ENCODE results near the gene NAP1L1.
A peak's percentile ranks its signal among the peaks of the same experiment; 100 is the strongest.

NAP1L1 gene

DNA sequence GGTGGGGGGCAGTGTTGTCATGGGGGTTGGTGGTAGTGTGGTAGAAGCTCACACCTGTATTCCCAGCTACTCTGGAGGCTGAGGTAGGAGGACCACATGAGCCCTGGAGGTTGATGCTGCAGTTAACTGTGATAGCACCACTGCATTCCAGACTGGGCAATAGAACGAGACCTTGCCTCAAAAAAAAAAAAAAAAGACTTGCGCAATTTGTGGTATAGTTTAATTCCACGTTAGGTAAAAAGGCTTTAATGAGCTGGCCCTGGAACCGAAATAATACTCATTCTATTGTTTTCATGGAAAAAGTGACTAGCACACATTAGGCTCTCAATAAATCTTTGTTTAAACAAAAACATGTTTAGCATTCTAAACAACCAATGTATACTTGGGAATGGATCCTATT, 25.4 kb upstream of the NAP1L1 start:
- no peaks in the 10 kb centered on the region for H3K9me3 ChIP-seq (ENCODE audit: control insufficient read depth in 2 of 2, low read length in 2 of 2)
- no peak overlapping the region for H3K9ac ChIP-seq (ENCODE audit: low read length in 2 of 2)
- H3K4me1 ChIP-seq (ENCODE audit: control insufficient read depth, insufficient read depth, low read length), result no peaks in the 10 kb centered on the region
- H3K27ac ChIP-seq (ENCODE audit: low read length), result no peak overlapping the region
- H3K27me3 ChIP-seq (ENCODE audit: control insufficient read depth in 1 of 2, insufficient read depth in 2 of 2, low read length in 2 of 2), result no peaks in the 10 kb centered on the region
- H3K4me3 ChIP-seq (ENCODE audit: low read length in 2 of 2), result no peak overlapping the region
- no peaks in the 10 kb centered on the region for H3K36me3 ChIP-seq (ENCODE audit: control insufficient read depth in 2 of 2, insufficient read depth in 2 of 2, low read length in 2 of 2)

DNA sequence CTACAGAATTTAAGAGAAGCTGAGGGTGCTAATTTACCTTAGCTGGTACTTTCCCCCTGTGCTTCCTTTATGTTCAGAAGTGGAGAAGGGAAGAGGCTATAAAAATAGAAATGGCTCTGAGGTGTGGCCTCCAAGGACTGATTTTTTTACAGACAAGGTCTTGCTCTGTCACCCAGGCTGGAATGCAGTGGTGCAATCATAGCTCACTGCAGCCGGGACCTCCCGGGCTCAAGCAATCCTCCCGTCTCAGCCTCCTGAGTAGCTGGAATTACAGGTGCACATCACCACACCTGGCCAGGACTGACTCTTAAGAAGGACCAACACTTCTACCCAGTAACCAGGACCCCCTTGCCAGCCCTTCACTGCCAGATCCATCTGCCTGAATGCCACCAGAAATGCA, 23.9 kb upstream of the NAP1L1 start:
- Histone ChIP-seq H3K4me1 (ENCODE audit: control insufficient read depth, insufficient read depth, low read length) (no peaks in the 10 kb centered on the region), H3K36me3 (ENCODE audit: control insufficient read depth in 2 of 2, insufficient read depth in 2 of 2, low read length in 2 of 2) (no peaks in the 10 kb centered on the region), H3K27me3 (ENCODE audit: control insufficient read depth in 1 of 2, insufficient read depth in 2 of 2, low read length in 2 of 2) (no peaks in the 10 kb centered on the region), H3K9ac (ENCODE audit: low read length in 2 of 2) (no peak overlapping the region), H3K4me3 (ENCODE audit: low read length in 2 of 2) (no peak overlapping the region), H3K27ac (ENCODE audit: low read length) (no peak overlapping the region), H3K9me3 (ENCODE audit: control insufficient read depth in 2 of 2, low read length in 2 of 2) (no peaks in the 10 kb centered on the region)

DNA sequence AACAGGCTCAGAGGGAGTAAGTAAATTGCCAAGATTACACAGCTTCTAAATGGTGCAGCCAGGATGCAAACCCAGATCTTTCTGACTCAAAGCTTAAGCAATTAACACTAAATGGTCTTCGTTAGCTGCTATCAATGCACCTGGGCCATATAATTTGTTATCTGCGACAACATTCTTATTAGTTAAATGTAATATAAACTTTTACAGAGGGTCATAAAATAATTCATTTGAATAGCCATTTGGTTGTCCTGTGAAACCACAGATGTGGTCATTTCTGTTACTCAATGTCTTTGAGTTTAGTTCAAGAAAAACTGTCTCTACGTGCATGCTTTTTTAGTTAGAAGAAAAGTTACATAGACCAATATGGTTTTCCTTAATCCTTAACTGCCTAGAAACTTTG, 22.1 kb upstream of the NAP1L1 start:
- H3K27me3 ChIP-seq (ENCODE audit: control insufficient read depth in 1 of 2, insufficient read depth in 2 of 2, low read length in 2 of 2), result no peaks in the 10 kb centered on the region
- no peaks in the 10 kb centered on the region for H3K4me1 ChIP-seq (ENCODE audit: control insufficient read depth, insufficient read depth, low read length)
- no peaks in the 10 kb centered on the region for H3K9me3 ChIP-seq (ENCODE audit: control insufficient read depth in 2 of 2, low read length in 2 of 2)
- H3K9ac ChIP-seq (ENCODE audit: low read length in 2 of 2), result no peak overlapping the region
- no peak overlapping the region for H3K27ac ChIP-seq (ENCODE audit: low read length)
- no peak overlapping the region for H3K4me3 ChIP-seq (ENCODE audit: low read length in 2 of 2)
- H3K36me3 ChIP-seq (ENCODE audit: control insufficient read depth in 2 of 2, insufficient read depth in 2 of 2, low read length in 2 of 2), result no peaks in the 10 kb centered on the region

DNA sequence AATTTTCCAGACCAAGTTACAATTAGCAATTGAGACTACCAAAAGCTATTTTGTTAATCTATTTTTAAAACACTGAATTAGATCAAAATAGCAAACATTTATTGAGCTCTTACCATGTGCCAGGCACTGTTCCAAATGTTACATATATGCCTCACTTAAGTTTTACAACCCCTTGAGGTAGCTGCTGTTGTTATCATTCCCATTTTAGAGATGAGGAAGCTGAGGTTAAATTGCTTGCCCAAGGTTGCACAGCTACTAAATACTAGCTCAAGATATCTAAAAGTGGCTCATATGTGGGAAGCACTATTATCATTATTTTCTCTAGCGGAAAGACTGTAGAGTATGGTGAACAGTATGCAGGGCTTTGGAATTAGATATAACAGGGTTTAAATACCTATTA, 19.5 kb upstream of the NAP1L1 start:
- Histone ChIP-seq H3K36me3 (ENCODE audit: control insufficient read depth in 2 of 2, insufficient read depth in 2 of 2, low read length in 2 of 2) (no peaks in the 10 kb centered on the region), H3K4me1 (ENCODE audit: control insufficient read depth, insufficient read depth, low read length) (no peaks in the 10 kb centered on the region), H3K27ac (ENCODE audit: low read length) (no peak overlapping the region), H3K9ac (ENCODE audit: low read length in 2 of 2) (no peak overlapping the region), H3K9me3 (ENCODE audit: control insufficient read depth in 2 of 2, low read length in 2 of 2) (no peaks in the 10 kb centered on the region), H3K27me3 (ENCODE audit: control insufficient read depth in 1 of 2, insufficient read depth in 2 of 2, low read length in 2 of 2) (no peaks in the 10 kb centered on the region), H3K4me3 (ENCODE audit: low read length in 2 of 2) (no peak overlapping the region)

DNA sequence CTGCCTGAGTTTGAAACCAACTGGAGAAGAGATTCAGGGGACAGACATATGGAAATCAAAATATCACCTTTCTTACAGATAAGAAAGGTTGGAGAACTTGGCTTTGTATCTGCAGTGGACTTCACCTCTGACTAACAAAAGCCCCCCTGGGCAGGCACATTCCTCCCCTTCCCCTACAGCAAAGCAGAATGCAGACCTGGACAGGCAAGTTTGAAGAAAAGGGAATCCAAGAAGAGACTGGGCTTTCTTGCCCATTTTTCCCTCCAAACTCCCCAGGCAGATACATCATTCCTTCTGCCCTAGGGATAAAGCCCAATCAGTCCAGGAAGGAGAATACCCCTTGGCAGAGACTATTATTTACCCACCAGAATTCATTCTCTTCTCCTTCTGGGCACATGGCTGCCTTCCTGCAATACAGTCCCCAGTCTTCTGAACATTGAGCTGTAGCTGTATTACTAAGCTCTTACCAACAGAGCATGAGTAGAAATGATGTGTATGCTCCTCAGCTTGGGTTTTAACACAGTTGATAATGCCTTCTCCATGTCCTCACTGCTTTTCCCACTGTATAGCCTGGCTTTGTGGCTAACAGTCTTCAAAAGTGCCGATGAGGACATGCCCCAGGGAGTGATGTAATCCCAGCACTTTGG, 17.4 kb upstream of the NAP1L1 start:
- Histone ChIP-seq H3K27me3 (ENCODE audit: control insufficient read depth in 1 of 2, insufficient read depth in 2 of 2, low read length in 2 of 2) (no peaks in the 10 kb centered on the region), H3K4me3 (ENCODE audit: low read length in 2 of 2) (no peak overlapping the region), H3K36me3 (ENCODE audit: control insufficient read depth in 2 of 2, insufficient read depth in 2 of 2, low read length in 2 of 2) (no peaks in the 10 kb centered on the region), H3K9me3 (ENCODE audit: control insufficient read depth in 2 of 2, low read length in 2 of 2) (no peaks in the 10 kb centered on the region), H3K4me1 (ENCODE audit: control insufficient read depth, insufficient read depth, low read length) (no peaks in the 10 kb centered on the region), H3K9ac (ENCODE audit: low read length in 2 of 2) (no peak overlapping the region), H3K27ac (ENCODE audit: low read length) (no peak overlapping the region)

DNA sequence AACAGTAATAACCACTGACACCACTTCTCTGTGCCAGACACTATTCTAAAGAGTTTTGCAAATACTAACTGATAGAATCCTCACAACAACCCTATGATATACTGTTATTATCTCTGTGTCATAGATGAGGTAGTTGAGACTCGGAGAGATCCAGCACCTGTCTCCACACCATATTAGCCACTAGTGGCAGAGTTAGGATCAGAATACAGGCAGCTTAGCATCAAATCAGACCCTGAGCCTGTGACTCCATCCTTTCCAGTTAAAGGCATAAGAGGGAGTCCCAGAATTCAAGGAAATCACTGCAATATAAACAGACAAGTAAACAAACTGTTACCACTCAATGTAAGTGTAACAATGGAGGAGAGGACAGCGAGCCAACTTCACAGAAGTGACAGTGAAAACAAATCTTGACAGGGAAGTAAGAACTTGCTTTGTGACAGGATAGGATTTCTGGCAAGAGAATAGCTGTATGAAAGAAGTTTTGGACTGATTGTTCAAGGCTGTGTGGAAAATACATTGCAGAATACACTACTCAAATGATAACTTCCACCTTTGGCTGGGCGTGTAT, 11.7 kb upstream of the NAP1L1 start:
- Histone ChIP-seq H3K4me1 (ENCODE audit: control insufficient read depth, insufficient read depth, low read length) (no peaks in the 10 kb centered on the region), H3K9ac (ENCODE audit: low read length in 2 of 2) (no peak overlapping the region), H3K9me3 (ENCODE audit: control insufficient read depth in 2 of 2, low read length in 2 of 2) (no peaks in the 10 kb centered on the region), H3K36me3 (ENCODE audit: control insufficient read depth in 2 of 2, insufficient read depth in 2 of 2, low read length in 2 of 2) (no peaks in the 10 kb centered on the region), H3K4me3 (ENCODE audit: low read length in 2 of 2) (no peak overlapping the region), H3K27me3 (ENCODE audit: control insufficient read depth in 1 of 2, insufficient read depth in 2 of 2, low read length in 2 of 2) (no peaks in the 10 kb centered on the region), H3K27ac (ENCODE audit: low read length) (no peak overlapping the region)

DNA sequence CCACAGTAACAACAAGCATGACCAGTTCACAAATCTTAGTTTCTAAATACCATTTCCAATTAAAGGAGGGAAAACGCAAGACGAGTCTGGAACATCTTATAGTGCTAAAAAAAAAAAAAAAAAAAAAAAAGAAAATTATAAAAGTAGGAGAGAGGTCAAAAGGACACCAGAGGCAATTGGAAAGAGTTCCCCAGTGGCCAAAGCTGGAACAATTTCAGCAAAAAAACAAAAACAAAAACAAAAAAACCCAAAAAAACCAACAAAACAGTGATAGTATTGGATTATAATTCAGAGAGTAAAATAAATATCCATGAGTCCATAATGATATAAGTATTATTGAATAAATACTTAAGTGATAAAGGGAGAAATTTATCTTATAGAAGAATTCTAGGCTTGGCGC, 10.3 kb upstream of the NAP1L1 start:
- Histone ChIP-seq H3K4me3 (ENCODE audit: low read length in 2 of 2) (no peak overlapping the region), H3K4me1 (ENCODE audit: control insufficient read depth, insufficient read depth, low read length) (no peaks in the 10 kb centered on the region), H3K9ac (ENCODE audit: low read length in 2 of 2) (no peak overlapping the region), H3K27me3 (ENCODE audit: control insufficient read depth in 1 of 2, insufficient read depth in 2 of 2, low read length in 2 of 2) (no peaks in the 10 kb centered on the region), H3K36me3 (ENCODE audit: control insufficient read depth in 2 of 2, insufficient read depth in 2 of 2, low read length in 2 of 2) (no peaks in the 10 kb centered on the region), H3K27ac (ENCODE audit: low read length) (no peak overlapping the region), H3K9me3 (ENCODE audit: control insufficient read depth in 2 of 2, low read length in 2 of 2) (no peaks in the 10 kb centered on the region)

DNA sequence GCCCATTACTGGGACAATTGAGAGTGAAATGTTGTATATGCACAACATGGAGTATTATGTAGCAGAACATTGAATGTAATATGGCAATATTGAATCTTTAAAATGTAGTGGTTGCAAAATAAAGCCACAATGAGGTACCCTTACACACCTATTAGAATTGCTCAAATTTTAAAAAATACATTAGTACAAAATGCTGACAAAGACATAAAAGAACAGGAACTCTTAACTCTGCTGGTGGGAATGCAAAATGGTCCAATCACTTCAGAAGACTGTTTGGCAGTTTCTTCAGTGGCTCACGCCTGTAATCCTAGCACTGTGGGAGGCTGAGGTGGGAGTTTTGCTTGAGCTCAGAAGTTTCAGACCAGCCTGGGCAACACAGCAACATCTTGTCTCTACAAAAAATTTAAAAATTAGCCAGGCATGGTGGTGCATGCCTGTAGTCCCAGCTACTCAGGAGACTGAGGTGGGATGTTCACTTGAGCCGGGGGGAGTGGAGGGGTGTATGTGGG, 6.8 kb upstream of the NAP1L1 start:
- Histone ChIP-seq H3K36me3 (ENCODE audit: control insufficient read depth in 2 of 2, insufficient read depth in 2 of 2, low read length in 2 of 2) (no peaks in the 10 kb centered on the region), H3K4me1 (ENCODE audit: control insufficient read depth, insufficient read depth, low read length) (no peaks in the 10 kb centered on the region), H3K27ac (ENCODE audit: low read length) (no peak overlapping the region), H3K9me3 (ENCODE audit: control insufficient read depth in 2 of 2, low read length in 2 of 2) (no peaks in the 10 kb centered on the region), H3K9ac (ENCODE audit: low read length in 2 of 2) (no peak overlapping the region), H3K27me3 (ENCODE audit: control insufficient read depth in 1 of 2, insufficient read depth in 2 of 2, low read length in 2 of 2) (no peaks in the 10 kb centered on the region), H3K4me3 (ENCODE audit: low read length in 2 of 2) (no peak overlapping the region)

DNA sequence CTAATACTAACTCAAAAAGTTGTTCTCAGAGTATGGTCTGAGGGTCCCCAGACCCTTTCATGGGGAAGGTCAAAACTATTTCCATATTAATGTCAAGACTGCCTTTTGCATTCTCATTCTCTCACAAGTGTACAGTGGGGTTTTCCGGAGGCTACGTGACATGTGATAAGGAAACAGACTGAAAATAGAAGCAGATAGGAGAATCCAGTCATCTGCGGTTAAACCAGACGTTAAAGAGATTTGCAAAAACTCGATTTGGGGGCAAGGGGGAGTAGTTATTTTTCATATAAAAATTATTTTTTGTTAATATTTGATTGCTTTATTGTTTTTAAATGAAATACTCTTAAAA, 1.0 kb upstream of the NAP1L1 start:
- H3K36me3 ChIP-seq (ENCODE audit: control insufficient read depth in 2 of 2, insufficient read depth in 2 of 2, low read length in 2 of 2), result no peaks in the 10 kb centered on the region
- H3K4me1 ChIP-seq (ENCODE audit: control insufficient read depth, insufficient read depth, low read length), result peaks cover 7% of the 10 kb centered on the region
- no peaks in the 10 kb centered on the region for H3K9me3 ChIP-seq (ENCODE audit: control insufficient read depth in 2 of 2, low read length in 2 of 2)
- peak overlapping the region; percentile 68 to 86 for H3K4me3 ChIP-seq (ENCODE audit: low read length in 2 of 2)
- peak overlapping the region; percentile 95 for H3K27ac ChIP-seq (ENCODE audit: low read length)
- H3K9ac ChIP-seq (ENCODE audit: low read length in 2 of 2), result peak overlapping the region; percentile 72 to 92
- no peaks in the 10 kb centered on the region for H3K27me3 ChIP-seq (ENCODE audit: control insufficient read depth in 1 of 2, insufficient read depth in 2 of 2, low read length in 2 of 2)

DNA sequence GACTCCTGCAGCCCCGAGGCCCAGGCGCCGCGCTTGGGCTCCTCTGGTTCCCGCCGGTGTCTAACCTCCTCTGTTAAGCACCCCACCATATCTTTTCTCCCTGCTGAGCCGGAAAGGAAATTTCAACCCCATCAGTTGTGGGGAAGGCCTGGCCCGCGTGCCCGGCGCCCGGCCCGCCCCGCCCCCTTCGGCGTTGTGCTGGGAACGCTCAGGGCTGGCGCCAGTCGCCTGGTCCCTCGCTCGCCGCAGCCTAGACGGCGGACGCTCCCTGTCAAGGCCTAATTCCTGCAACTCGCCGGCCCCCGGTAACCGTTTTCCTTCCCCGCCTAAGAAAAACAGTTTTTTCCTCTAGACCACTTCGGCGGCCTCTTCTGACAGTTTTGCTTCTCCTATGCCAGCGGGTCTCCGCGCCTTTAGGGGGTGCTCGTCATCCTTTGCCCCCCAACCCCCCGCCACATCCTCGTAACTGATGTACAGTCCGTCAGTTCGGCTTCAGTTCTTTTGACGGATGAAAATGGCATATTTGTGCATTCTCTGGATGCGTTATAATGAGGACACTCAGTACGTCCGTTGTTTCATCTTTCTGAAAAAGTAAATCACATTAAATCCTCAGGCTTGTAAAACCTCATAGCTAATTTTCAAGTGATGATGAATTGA, 506 bp upstream of the NAP1L1 start:
- H3K9ac ChIP-seq (ENCODE audit: low read length in 2 of 2), result peak overlapping the region; percentile 72 to 92
- no peaks in the 10 kb centered on the region for H3K36me3 ChIP-seq (ENCODE audit: control insufficient read depth in 2 of 2, insufficient read depth in 2 of 2, low read length in 2 of 2)
- no peaks in the 10 kb centered on the region for H3K27me3 ChIP-seq (ENCODE audit: control insufficient read depth in 1 of 2, insufficient read depth in 2 of 2, low read length in 2 of 2)
- H3K9me3 ChIP-seq (ENCODE audit: control insufficient read depth in 2 of 2, low read length in 2 of 2), result no peaks in the 10 kb centered on the region
- H3K4me3 ChIP-seq (ENCODE audit: low read length in 2 of 2), result peak overlapping the region; percentile 68 to 86
- peaks cover 7% of the 10 kb centered on the region for H3K4me1 ChIP-seq (ENCODE audit: control insufficient read depth, insufficient read depth, low read length)
- H3K27ac ChIP-seq (ENCODE audit: low read length), result peak overlapping the region; percentile 95
